Suprapubic skin (tissue), 4 donors: ENCODE results near the gene EIF2AK2. TPM values are rescaled to one million over a fixed set of nuclear protein-coding genes. Genes with fewer than 3 reads are reported as not detected.
"Not testable (repeated sequence)": the region's sequence is repeated elsewhere in the genome, so short reads cannot be mapped to it uniquely, and the experiment has no call there.

Experiments used
- DNase-seq, 2 donors: peaks; one replicate each; pipeline ENCODE4 v3.0.0-alpha.2; 2019; ENCODE audit warnings: low spot score in 2 of 2
- H3K27ac ChIP-seq: fragments of 200-600 bp; sonication (generic); one replicate; pipeline ENCODE4 v1.5.1; 2019
- H3K27me3 ChIP-seq: fragments of 200-600 bp; sonication (generic); one replicate; pipeline ENCODE4 v1.5.1; 2019
- H3K36me3 ChIP-seq: fragments of 200-600 bp; sonication (generic); one replicate; pipeline ENCODE4 v1.5.1; 2019
- H3K4me1 ChIP-seq: fragments of 200-600 bp; sonication (generic); one replicate; pipeline ENCODE4 v1.5.1; 2019
- H3K4me3 ChIP-seq: fragments of 200-600 bp; sonication (generic); one replicate; pipeline ENCODE4 v1.5.1; 2019; ENCODE audit warnings: mild to moderate bottlenecking
- H3K9me3 ChIP-seq: fragments of 200-600 bp; sonication (generic); one replicate; pipeline ENCODE4 v1.5.1; 2019
- EP300 ChIP-seq: sonication (generic); formaldehyde crosslinking; IDR thresholded peaks from one replicate; pipeline ENCODE4 v1.6.1; 2017; ENCODE audit warnings: antibody characterized with exemption
- POLR2A ChIP-seq, 2 donors: fragments of 450-650 bp; IDR thresholded peaks; one replicate each; pipeline ENCODE4 v1.6.1; 2017; ENCODE audit warnings: antibody characterized with exemption in 2 of 2, mild to moderate bottlenecking in 2 of 2, moderate library complexity in 2 of 2
- POLR2AphosphoS5 ChIP-seq, 3 donors: sonication (generic); formaldehyde crosslinking; IDR thresholded peaks; one replicate each; pipeline ENCODE4 v1.6.1; 2017; ENCODE audit warnings: antibody characterized with exemption in 3 of 3
- WGBS: methylation state at CpG from one replicate; pipeline ENCODE4 v1.1.5; 2018; 5-methylcytosine and 5-hydroxymethylcytosine counted together
- total RNA-seq, 4 donors: library from RNA; depleted of rRNA; stranded (reverse); fragments of >200 nt; gene quantifications; one replicate each; pipeline ENCODE4 v1.1.0, GENCODE V29; 2016
- TF ChIP-seq, protein P1 (sequence below), 2 donors: fragments of 200-600 bp in 1 of 2; fragments of 450-650 bp in 1 of 2; sonication (generic) in 1 of 2; IDR thresholded peaks; one replicate each; pipeline ENCODE4 v1.5.1; 2016 to 2019; ENCODE audit warnings: antibody characterized with exemption in 2 of 2, mild to moderate bottlenecking in 1 of 2, moderate library complexity in 1 of 2

EIF2AK2 gene
- 10 to 100 TPM in 1 of 4 donors, 1 to 10 TPM in 3; 6.5 to 10.8 (median 9.1) TPM for total RNA-seq

DNA sequence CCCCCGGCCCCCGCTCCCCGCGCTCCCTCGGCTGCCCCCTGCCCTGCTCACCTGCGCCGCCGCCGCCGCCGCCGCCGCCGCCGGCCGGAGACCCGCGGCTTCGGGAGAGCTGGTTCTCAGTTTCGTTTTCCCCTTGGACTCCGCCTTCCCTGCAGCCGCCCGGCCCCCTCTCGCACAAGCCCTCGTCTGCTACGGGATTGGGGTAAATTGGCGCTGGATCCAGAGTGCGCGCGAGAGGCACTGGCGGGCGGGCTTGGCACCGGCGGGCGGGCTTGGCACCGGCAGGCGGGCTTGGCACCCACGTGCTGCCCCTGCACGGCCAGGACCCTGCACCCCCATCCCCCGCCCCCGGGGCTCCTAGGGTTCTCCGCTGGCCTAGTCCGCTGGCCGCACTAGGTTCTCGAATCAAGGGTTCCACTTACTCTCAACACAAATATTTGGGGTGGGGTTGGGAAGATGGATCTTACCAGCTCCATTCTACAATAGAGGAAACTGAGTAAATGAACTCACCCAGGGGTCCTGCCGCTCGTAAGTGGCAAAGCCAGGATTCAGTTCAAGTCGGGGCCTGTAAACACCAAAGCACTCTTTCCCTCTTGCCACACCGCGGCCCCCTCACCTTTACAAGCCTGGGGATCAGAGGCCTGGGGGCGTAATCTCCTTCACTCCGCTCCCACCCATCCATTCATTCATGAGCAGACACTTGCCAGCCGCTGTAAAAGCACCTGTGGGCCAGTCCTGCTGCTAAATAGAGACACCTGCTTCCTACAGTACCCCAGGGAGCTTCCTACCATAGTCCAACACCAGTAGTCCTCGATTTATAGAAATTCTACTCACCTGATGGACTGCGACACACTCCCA, at the start of gene EIF2AK2:
TSS of gene EIF2AK2 (minus strand) at position 124 of the 858 bp plus-strand sequence. CDS start 9,174 bp downstream, outside the sequence.
- Histone ChIP-seq H3K36me3 (no peaks in the 10 kb centered on the region), H3K27ac (peak within 1 kb of the TSS; percentile 86), H3K4me3 (peak within 1 kb of the TSS; percentile 71), H3K9me3 (no peaks in the 10 kb centered on the region), H3K27me3 (no peaks in the 10 kb centered on the region), H3K4me1 (peaks cover 48% of the 10 kb centered on the region)
- TF ChIP-seq POLR2AphosphoS5 (IDR thresholded peaks at IDR 0.05): peak in 1 of 3 donors; percentile 19
- no peak for TF ChIP-seq EP300
- peak; percentile 92 to 94 for DNase-seq
- WGBS: 7% methylated on average over 34 of the region's 55 CpGs

DNA sequence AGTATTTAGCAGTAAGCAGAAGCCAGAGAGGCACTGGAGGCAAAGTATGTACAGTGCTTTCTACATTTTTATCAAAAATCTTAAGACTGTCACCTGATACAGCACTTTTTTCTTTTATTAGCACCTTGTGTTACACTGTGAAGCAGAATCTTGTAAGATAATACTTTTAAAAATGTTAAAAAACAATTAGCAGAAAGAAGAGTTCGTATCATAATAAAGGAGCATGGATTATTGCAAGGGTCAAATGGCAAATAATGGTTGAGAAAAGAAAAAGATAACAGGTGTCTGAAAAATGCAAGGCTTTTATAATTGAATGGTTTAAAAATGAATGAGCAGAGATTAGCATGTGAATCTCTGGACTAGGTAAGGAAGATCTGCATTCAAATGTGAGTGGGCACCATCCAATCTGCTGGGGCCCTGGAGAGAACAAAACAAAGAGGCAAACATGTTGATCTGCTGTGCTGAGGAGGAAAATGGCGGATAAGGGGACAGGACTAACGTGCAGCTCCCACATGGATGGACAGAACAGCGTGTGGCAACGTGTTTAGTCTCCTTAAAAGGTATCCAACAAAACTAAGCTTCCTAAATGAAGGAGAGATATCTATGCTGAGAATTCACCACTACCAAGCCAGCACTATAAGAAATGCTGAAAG, 49.0 kb upstream of the EIF2AK2 start:
- Histone ChIP-seq H3K4me1 (no peaks in the 10 kb centered on the region), H3K4me3 (no peak overlapping the region), H3K27ac (no peak overlapping the region), H3K9me3 (peaks cover 6% of the 10 kb centered on the region), H3K27me3 (no peaks in the 10 kb centered on the region), H3K36me3 (peaks cover 99% of the 10 kb centered on the region)
- DNase-seq: no peak
- no peak for TF ChIP-seq EP300
- TF ChIP-seq, protein P1, sequence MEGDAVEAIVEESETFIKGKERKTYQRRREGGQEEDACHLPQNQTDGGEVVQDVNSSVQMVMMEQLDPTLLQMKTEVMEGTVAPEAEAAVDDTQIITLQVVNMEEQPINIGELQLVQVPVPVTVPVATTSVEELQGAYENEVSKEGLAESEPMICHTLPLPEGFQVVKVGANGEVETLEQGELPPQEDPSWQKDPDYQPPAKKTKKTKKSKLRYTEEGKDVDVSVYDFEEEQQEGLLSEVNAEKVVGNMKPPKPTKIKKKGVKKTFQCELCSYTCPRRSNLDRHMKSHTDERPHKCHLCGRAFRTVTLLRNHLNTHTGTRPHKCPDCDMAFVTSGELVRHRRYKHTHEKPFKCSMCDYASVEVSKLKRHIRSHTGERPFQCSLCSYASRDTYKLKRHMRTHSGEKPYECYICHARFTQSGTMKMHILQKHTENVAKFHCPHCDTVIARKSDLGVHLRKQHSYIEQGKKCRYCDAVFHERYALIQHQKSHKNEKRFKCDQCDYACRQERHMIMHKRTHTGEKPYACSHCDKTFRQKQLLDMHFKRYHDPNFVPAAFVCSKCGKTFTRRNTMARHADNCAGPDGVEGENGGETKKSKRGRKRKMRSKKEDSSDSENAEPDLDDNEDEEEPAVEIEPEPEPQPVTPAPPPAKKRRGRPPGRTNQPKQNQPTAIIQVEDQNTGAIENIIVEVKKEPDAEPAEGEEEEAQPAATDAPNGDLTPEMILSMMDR (IDR thresholded peaks at IDR 0.05): no peak
- no peak for TF ChIP-seq POLR2AphosphoS5 (IDR thresholded peaks at IDR 0.05)
- no peak for TF ChIP-seq POLR2A (IDR thresholded peaks at IDR 0.05)
- WGBS: 93% methylated on average over 5 of the region's 5 CpGs

DNA sequence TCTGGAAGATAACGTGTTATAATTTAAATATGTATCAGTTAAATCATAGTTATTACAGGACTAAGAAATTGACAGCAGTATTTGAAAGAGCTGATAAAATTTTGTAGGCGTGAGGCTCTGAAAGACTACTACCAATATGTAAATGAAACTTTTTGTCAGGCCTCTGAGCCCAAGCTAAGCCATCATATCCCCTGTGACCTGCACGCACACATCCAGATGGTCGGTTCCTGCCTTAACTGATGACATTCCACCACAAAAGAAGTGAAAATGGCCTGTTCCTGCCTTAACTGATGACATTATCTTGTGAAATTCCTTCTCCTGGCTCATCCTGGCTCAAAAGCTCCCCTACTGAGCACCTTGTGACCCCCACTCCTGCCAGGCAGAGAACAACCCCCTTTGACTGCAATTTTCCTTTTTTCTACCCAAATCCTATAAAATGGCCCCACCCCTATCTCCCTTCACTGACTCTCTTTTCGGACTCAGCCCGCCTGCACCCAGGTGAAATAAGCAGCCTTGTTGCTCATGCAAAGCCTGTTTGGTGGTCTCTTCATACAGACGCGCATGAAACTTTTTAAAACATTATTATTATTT, 48.4 kb upstream of the EIF2AK2 start:
- not testable (repeated sequence) for H3K27ac ChIP-seq, DNase-seq, H3K9me3 ChIP-seq, H3K4me3 ChIP-seq, H3K27me3 ChIP-seq, H3K4me1 ChIP-seq
- H3K36me3 ChIP-seq: peaks cover 98% of the 10 kb centered on the region
- 84% methylated on average over 8 of the region's 8 CpGs for WGBS

DNA sequence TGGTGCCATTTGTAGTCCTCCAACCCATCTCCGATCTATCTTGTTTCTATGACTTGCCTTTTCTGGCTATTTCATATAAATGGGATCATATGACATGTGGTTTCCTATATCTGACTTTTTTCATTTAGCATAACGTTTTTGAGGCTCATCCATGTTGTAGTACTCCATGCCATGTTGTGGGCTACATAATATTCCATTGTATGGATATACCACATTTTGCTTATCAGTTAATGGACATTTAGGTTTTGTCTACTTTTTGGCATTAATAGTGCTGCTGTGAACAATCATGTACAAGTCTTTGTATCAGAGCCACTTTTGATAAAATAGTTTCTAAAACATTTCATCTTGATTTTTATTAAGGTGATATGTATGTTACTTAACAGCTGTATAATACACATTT, 46.9 kb upstream of the EIF2AK2 start:
- 92% methylated on average over 2 of the region's 2 CpGs for WGBS
- no peaks in the 10 kb centered on the region for H3K27me3 ChIP-seq
- peaks cover 6% of the 10 kb centered on the region for H3K9me3 ChIP-seq
- peaks cover 83% of the 10 kb centered on the region for H3K36me3 ChIP-seq
- H3K4me3 ChIP-seq: no peak overlapping the region
- no peak for DNase-seq
- TF ChIP-seq POLR2A (IDR thresholded peaks at IDR 0.05) (no peak), EP300 (no peak), POLR2AphosphoS5 (IDR thresholded peaks at IDR 0.05) (no peak)
- TF ChIP-seq, protein P1 (IDR thresholded peaks at IDR 0.05): no peak
- H3K27ac ChIP-seq: no peak overlapping the region
- H3K4me1 ChIP-seq: peaks cover 3% of the 10 kb centered on the region

DNA sequence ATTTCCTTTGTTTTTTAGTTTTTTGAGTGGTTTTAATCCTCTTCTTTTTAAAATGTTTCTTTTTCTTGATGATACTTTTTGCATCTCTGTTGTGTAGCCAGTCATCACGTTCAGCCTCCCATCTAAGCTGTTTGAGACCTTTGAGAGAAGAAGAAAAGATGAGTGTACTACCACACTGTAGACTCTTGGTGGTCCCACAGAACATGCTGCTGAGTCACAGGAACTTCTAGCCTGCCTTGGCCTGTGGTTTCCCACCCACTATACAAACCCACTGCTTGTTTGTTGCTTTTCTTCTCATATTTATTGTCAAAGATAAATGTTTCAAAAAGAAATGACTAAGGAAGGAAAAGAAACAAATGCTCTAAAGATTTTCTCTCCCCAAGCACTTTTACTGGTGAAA, 45.0 kb upstream of the EIF2AK2 start:
- WGBS: 81% methylated on average over 1 of the region's 1 CpG
- no peak overlapping the region for H3K4me3 ChIP-seq
- peaks cover 23% of the 10 kb centered on the region for H3K4me1 ChIP-seq
- TF ChIP-seq POLR2A (IDR thresholded peaks at IDR 0.05) (no peak), POLR2AphosphoS5 (IDR thresholded peaks at IDR 0.05) (no peak), EP300 (no peak)
- TF ChIP-seq, protein P1 (IDR thresholded peaks at IDR 0.05): no peak
- no peak for DNase-seq
- no peaks in the 10 kb centered on the region for H3K27me3 ChIP-seq
- H3K9me3 ChIP-seq: peaks cover 4% of the 10 kb centered on the region
- no peak overlapping the region for H3K27ac ChIP-seq
- peaks cover 64% of the 10 kb centered on the region for H3K36me3 ChIP-seq

DNA sequence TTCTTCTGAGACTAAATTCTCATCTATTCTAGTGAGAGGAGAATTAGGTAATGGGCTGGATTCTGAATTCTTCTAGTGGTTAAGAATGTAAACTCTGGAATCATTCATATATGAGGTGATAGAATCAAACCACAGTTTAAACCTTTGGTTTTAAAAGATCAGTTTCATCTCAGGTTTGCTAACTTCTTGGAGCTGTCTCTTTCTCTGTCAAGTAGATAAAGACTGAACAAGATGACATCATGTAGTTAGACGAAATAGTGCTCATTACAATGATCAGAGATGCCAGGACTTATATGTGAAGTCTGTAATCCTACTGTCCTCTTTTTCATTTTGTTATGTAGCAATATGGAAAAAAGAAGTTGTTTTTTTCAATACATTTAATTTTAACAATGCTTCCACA, 44.4 kb upstream of the EIF2AK2 start:
- Histone ChIP-seq H3K27me3 (no peaks in the 10 kb centered on the region), H3K4me3 (no peak overlapping the region), H3K27ac (no peak overlapping the region), H3K36me3 (peaks cover 58% of the 10 kb centered on the region), H3K4me1 (peaks cover 26% of the 10 kb centered on the region), H3K9me3 (peaks cover 4% of the 10 kb centered on the region)
- no peak for DNase-seq
- WGBS: 61% methylated on average over 1 of the region's 1 CpG
- TF ChIP-seq, protein P1 (IDR thresholded peaks at IDR 0.05): no peak
- TF ChIP-seq EP300 (no peak), POLR2AphosphoS5 (IDR thresholded peaks at IDR 0.05) (no peak), POLR2A (IDR thresholded peaks at IDR 0.05) (no peak)
